ENCODE results near the gene FOSB.

FOSB gene

DNA sequence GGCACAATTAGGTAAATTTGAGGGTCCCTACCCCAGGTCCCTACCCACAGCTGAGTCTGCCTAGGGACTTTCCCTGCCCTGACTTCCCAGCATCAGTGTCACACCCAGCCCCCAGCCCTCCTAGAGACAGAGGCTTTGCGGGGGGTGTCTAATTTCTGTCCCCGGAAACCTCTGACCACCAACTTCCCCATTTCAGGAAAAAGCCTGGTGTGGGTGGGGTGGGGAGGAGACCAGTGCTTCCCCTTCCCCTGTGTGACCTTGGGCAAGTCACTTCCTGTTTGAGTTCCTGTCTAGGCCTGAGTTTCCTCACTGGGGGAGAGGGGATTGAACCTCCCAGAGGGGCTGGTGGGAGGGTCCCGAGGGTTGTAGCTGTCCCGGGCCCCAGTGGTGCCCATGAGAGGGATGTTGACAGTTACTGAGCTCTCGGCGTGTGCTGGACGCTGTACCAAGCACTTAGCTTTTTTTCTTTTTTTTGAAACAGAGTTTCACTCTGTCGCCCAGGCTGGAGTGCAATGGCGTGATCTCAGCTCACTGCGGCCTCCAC lies 47.4 kb downstream of the FOSB start:
- Mint-ChIP-seq H3K4me3 (peak overlapping the region; percentile 63), H3K4me1 (ENCODE audit: low read depth) (peaks cover 37% of the 10 kb centered on the region), H3K27ac (peak overlapping the region; percentile 83), H3K9me3 (no peaks in the 10 kb centered on the region), H3K27me3 (ENCODE audit: low read depth) (no peaks in the 10 kb centered on the region), H3K36me3 (ENCODE audit: low read depth) (peaks cover 39% of the 10 kb centered on the region)
- peak; percentile 21 for DNase-seq (ENCODE audit: low spot score)

GRCh38 chr19:45515807-45516401 lies 48.1 kb downstream of the FOSB start:
- Mint-ChIP-seq H3K4me1 (ENCODE audit: low read depth) (peaks cover 36% of the 10 kb centered on the region), H3K27me3 (ENCODE audit: low read depth) (no peaks in the 10 kb centered on the region), H3K27ac (peak overlapping the region; percentile 83), H3K36me3 (ENCODE audit: low read depth) (peaks cover 41% of the 10 kb centered on the region), H3K9me3 (no peaks in the 10 kb centered on the region), H3K4me3 (peak overlapping the region; percentile 63)
- DNase-seq (ENCODE audit: low spot score), result no peak

DNA sequence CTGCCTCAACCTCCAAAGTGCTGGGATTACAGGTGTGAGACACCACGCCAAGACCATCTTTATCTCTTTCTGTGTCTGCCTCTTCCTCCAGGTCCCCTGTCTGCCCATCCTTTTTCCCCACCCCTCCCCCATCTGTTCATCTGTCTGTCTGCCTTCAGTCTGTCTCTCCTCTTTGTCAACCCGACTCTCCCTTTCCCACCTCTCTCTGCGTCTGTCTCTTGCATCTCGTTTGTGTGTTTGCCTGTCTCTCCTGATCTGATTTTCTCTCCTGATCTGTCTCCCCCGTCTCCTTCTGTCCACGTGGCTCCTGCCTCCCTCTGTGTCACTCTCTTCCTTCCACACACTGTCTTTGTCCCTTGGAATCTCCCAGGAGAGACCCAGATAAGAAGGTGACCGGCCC lies 49.4 kb downstream of the FOSB start:
- no peaks in the 10 kb centered on the region for H3K27me3 Mint-ChIP-seq (ENCODE audit: low read depth)
- no peak overlapping the region for H3K4me3 Mint-ChIP-seq
- H3K36me3 Mint-ChIP-seq (ENCODE audit: low read depth), result peaks cover 32% of the 10 kb centered on the region
- no peak for DNase-seq (ENCODE audit: low spot score)
- H3K27ac Mint-ChIP-seq, result peak overlapping the region; percentile 41
- H3K9me3 Mint-ChIP-seq, result no peaks in the 10 kb centered on the region
- H3K4me1 Mint-ChIP-seq (ENCODE audit: low read depth), result peaks cover 30% of the 10 kb centered on the region

DNA sequence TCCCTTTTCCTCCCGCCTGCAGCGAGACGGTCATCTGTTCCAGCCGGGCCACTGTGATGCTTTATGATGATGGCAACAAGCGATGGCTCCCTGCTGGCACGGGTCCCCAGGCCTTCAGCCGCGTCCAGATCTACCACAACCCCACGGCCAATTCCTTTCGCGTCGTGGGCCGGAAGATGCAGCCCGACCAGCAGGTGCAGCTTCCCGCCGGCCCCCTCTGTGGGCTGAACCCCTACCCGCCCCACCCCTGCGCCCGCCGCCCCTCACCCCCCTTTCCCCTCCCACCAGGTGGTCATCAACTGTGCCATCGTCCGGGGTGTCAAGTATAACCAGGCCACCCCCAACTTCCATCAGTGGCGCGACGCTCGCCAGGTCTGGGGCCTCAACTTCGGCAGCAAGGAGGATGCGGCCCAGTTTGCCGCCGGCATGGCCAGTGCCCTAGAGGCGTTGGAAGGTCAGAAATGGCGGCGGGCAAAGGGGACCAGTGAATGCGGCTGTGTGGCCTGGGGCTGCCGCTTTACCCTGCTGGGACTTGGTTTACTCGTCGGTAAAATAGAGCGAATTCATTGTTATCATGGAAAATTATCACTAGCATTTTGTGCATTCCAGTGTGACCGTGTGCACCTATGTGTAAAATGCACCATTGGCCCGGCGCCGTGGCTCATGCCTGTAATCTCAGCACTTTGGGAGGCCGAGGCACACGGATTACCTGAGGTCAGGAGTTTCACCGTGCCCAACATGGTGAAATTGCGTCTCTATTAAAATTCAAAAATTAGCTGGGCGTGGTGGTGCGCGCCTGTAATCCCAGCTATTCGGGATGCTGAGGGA lies 50.1 kb downstream of the FOSB start:
- H3K9me3 Mint-ChIP-seq, result no peaks in the 10 kb centered on the region
- H3K27me3 Mint-ChIP-seq (ENCODE audit: low read depth), result no peaks in the 10 kb centered on the region
- DNase-seq (ENCODE audit: low spot score), result no peak
- H3K27ac Mint-ChIP-seq, result peak overlapping the region; percentile 41
- peaks cover 29% of the 10 kb centered on the region for H3K4me1 Mint-ChIP-seq (ENCODE audit: low read depth)
- H3K4me3 Mint-ChIP-seq, result no peak overlapping the region
- peaks cover 30% of the 10 kb centered on the region for H3K36me3 Mint-ChIP-seq (ENCODE audit: low read depth)

- Mint-ChIP-seq H3K27me3 (ENCODE audit: low read depth) (no peaks in the 10 kb centered on the region), H3K4me1 (ENCODE audit: low read depth) (peaks cover 27% of the 10 kb centered on the region), H3K9me3 (no peaks in the 10 kb centered on the region), H3K4me3 (no peak overlapping the region), H3K27ac (no peak overlapping the region), H3K36me3 (ENCODE audit: low read depth) (peaks cover 31% of the 10 kb centered on the region)
- no peak for DNase-seq (ENCODE audit: low spot score)
These were observed 50.7 kb downstream of the FOSB start for GRCh38 chr19:45518469-45518826.

- H3K9me3 Mint-ChIP-seq, result no peaks in the 10 kb centered on the region
- no peak overlapping the region for H3K27ac Mint-ChIP-seq
- H3K27me3 Mint-ChIP-seq (ENCODE audit: low read depth), result no peaks in the 10 kb centered on the region
- peaks cover 43% of the 10 kb centered on the region for H3K36me3 Mint-ChIP-seq (ENCODE audit: low read depth)
- H3K4me3 Mint-ChIP-seq, result no peak overlapping the region
- peaks cover 8% of the 10 kb centered on the region for H3K4me1 Mint-ChIP-seq (ENCODE audit: low read depth)
- no peak for DNase-seq (ENCODE audit: low spot score)
These were observed 54.5 kb downstream of the FOSB start for GRCh38 chr19:45522010-45522941.

DNA sequence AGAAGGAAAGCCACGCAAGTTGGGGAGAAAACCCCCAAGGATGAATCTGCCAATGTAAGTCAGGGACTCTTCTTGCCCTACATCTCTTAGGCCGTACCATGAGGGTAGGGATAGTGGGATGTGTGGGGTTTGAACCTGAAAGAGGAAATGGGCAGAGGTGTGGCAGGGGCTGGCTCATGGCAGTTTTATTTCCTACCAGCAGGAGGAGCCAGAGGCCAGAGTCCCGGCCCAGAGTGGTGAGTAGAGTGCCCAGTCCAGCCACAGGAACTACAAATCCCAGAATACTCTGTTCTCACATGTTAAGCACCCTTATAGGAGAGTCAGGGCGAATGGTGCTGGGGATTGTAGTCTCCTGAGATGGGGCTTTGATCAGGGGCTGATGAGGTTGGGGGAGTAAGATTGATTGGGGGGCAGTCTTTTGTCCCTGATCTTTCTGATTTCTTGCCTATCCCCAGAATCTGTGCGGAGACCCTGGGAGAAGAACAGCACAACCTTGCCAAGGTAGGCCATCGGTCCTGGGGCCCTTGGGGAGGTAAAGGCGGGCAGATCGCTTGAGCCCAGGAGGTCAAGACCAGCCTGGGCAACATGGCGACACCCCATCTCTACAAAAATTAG lies 56.0 kb downstream of the FOSB start:
- DNase-seq (ENCODE audit: low spot score), result peak; percentile 72
- Mint-ChIP-seq H3K27ac (no peak overlapping the region), H3K9me3 (no peaks in the 10 kb centered on the region), H3K4me1 (ENCODE audit: low read depth) (peaks cover 13% of the 10 kb centered on the region), H3K4me3 (no peak overlapping the region), H3K36me3 (ENCODE audit: low read depth) (peaks cover 44% of the 10 kb centered on the region), H3K27me3 (ENCODE audit: low read depth) (no peaks in the 10 kb centered on the region)

- H3K9me3 Mint-ChIP-seq, result no peaks in the 10 kb centered on the region
- no peak overlapping the region for H3K4me3 Mint-ChIP-seq
- no peak for DNase-seq (ENCODE audit: low spot score)
- H3K36me3 Mint-ChIP-seq (ENCODE audit: low read depth), result peaks cover 44% of the 10 kb centered on the region
- no peaks in the 10 kb centered on the region for H3K27me3 Mint-ChIP-seq (ENCODE audit: low read depth)
- H3K27ac Mint-ChIP-seq, result no peak overlapping the region
- peaks cover 13% of the 10 kb centered on the region for H3K4me1 Mint-ChIP-seq (ENCODE audit: low read depth)
These were observed 56.9 kb downstream of the FOSB start for GRCh38 chr19:45524575-45525129.

All from T-helper 2 cell treated with Interferon-gamma antibody and Interleukin-4, amounts not matched to agents 5 μg/mL and 100 μg/mL, for 36 hours (primary cell).